ENCODE data around the gene DDX5.
"Not testable (repeated sequence)": the region's sequence is repeated elsewhere in the genome, so short reads cannot be mapped to it uniquely, and the experiment has no call there.

The DDX5 gene

GRCh38 chr17:64507413-64507782, 1.3 kb upstream of the DDX5 start:
- DNase-seq (ENCODE audit: low spot score), result peak; percentile 69

- peak; percentile 93 for DNase-seq (ENCODE audit: low spot score)
Measured at GRCh38 chr17:64506576-64507412, 705 bp upstream of the DDX5 start, which contains the start of gene CEP95. Gene CEP95 (plus strand): TSS chr17:64506977. CDS start chr17:64507098, 121 bp downstream.

- DNase-seq (ENCODE audit: low spot score), result peak; percentile 89
Measured at GRCh38 chr17:64505340-64506200, 519 bp downstream of the DDX5 start.

GRCh38 chr17:64504769-64505339, 1.2 kb downstream of the DDX5 start:
- no peak for DNase-seq (ENCODE audit: low spot score)

DNA sequence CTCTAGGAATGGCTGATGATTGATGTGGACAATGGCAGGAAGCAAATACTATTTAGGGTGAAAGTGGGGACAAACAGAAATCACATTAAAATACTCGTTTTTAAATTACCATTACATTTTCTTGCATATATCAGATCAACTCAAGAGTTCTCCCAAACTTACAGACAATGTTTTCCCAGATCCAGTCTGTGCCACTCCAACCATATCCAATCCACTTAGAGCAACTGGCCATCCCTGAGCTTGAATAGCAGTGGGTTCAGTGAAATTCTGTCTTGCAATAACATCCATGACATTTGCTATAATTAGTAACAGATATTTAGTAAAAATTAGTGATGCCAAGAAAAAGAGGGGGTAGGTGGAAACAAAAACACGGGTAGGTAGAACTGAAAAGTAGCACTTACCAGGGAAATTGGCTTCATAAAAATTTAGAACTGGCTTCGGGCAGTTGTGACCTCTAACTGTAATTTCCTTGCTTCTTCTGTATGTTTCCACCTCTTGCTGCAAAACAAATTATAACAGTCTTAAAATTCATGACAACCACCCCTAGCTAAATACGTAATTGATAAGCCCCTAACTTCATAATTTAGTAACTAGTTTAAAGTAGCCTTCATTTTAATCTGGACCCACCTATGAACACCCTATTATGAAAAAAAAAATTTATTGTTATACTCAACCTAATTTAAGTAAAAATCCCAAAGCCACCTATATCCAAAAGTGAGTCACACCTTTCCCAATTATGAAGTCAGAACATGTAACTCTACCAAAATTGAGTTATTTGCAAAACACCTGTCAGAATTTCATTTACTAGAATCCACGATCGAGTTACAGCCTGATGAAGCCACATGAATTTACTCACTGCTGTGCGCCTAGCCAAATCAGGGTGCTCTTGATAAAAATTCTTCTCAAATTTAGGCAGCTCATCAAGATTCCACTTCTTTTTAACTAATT, 2.0 kb downstream of the DDX5 start:
- no peak for DNase-seq (ENCODE audit: low spot score)

DNA sequence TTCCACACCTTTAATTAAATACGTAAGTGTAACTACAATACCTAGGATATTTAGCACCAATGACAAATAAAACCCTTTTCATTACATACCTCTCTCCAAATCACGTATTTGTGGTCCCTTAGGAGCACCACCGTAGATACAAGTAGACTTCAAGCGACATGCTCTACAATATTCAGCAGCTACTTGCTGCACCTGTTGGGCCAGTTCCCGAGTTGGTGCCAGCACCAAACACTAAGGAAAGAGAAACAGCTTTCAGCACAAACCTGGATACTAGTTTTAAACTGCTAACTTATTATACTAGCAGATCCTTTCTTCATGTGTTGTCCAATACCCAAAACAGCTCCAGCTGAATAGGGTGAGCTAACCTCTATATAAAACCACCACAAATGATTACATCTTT, 2.7 kb downstream of the DDX5 start:
- no peak for DNase-seq (ENCODE audit: low spot score)

GRCh38 chr17:64502809-64503208, 3.3 kb downstream of the DDX5 start:
- no peak for DNase-seq (ENCODE audit: low spot score)

DNA sequence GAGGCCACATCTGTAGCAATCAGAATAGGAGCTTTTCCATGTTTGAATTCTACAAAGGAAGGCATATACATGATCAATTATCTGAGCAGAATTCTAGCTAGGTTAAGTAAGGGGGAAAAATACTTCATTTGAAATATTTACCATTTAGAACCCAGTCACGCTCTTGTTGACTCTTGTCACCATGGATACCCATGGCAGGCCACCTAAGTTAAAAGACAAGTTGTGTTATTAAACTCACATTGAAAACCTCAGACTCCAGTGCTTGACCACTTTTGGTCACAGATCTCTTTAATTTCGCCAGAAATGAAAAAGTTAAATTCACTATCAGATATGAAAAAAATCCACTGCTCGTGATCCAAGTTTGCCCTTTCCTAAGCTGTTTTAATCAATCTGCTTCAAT, 4.1 kb downstream of the DDX5 start:
- DNase-seq (ENCODE audit: low spot score), result no peak

GRCh38 chr17:64500862-64501765, 5.0 kb downstream of the DDX5 start:
- no peak for DNase-seq (ENCODE audit: low spot score)

DNA sequence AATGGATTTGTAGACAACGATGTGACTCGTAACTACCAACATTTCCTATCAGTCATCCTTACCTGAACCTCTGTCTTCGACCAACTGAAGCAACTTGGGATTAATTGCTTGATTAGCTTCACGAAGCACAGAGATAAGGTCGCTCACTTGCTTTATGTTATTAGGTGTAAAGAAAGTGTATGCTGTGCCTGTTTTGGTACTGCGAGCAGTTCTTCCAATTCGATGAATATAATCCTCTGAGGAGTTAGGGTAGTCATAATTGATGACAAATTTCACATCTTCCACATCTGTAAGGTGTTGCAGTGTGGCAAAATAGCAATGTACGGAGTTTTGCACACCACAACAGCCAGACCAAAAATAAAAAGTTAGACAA, 5.6 kb downstream of the DDX5 start:
- no peak for DNase-seq (ENCODE audit: low spot score)

GRCh38 chr17:64499805-64500486, 6.1 kb downstream of the DDX5 start:
- no peak for DNase-seq (ENCODE audit: low spot score)

DNA sequence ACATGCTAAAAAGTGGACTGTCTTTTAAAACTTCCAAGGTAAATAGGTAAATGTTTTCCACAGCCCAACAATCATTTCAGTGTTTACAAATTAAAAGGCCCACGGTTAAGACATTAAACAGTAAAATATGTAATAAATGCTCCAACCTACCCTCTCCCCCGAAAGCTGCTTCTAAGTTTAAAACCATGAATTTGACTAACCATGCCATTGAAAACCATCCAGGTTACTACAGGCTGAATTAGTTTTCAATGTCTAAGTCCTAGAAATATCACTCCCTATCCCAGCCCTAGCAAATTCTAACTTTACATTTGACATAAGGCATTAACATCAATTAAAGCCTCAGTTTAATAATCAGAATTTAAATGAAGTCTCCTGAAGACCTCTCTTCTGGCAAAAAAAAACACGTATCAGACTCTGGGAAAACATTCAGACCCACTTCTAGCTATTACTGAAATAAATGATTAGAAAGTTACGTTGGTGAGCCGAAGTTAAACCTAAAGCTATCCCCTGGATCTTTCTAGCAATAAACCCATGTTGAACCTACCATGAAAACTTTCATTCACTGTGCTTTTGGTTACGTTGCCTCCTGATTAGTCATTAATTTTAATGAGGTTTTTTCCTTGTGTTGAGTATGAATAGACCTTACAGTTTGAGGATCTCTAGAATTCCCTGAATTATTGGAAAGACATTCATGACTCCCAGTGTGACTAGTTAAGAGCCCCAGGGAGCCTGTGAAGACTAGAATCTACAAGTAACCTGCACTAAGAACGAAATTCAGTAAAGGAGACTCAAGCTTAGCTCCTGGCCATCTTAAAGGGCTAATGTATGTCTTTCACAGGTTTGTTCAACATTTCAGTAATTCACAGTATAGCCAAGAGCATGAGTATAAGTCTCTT, 7.5 kb downstream of the DDX5 start:
- no peak for DNase-seq (ENCODE audit: low spot score)

GRCh38 chr17:64497565-64498035, 8.5 kb downstream of the DDX5 start:
- DNase-seq (ENCODE audit: low spot score), result no peak

DNA sequence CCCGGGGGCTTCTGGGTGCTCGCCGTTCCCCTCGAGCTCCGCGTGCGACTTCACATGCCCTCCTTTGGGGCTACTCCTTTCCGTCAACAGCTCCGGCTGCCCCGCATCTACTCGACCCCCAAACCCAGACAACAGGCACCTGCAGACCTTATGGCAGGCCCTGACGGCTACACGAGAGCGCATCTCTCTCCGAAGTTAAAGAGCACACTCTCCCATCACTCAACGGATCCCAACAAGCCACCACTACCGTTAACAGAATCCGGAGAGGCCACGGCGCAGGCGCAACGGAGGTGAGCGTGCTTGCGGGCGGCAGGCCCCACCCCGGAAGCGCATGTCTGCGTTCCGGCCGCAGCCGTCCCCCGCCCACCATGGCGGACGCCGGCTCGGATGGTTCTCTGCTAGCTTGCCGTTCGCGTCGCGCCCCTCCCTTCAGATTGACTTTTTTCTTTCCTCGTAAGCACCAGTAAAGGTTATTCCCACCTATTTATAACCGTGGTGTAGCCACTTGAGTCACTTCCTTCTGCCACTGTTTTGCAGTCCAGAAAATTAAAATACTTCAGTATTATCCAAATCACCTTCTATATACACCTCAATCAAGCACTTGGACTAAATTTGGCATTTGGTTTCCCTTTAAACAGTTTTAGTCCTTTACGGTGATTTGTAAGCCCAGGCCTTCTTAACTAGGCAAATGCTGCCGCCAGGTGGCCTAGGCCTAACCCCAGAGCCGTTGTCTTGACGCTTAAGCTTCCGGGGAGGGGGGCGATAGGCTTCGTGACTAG, 9.1 kb downstream of the DDX5 start, which contains the start of gene POLG2:
Gene POLG2, minus strand, starts transcription at position 269 of the 779 bp plus-strand sequence. Its CDS starts 86 bp downstream, at position 183.
- peak; percentile 92 for DNase-seq (ENCODE audit: low spot score)

GRCh38 chr17:64496348-64496785, 9.7 kb downstream of the DDX5 start:
- no peak for DNase-seq (ENCODE audit: low spot score)

- DNase-seq (ENCODE audit: low spot score), result not testable (repeated sequence)
Measured at GRCh38 chr17:64495300-64495699, 10.8 kb downstream of the DDX5 start.

DNA sequence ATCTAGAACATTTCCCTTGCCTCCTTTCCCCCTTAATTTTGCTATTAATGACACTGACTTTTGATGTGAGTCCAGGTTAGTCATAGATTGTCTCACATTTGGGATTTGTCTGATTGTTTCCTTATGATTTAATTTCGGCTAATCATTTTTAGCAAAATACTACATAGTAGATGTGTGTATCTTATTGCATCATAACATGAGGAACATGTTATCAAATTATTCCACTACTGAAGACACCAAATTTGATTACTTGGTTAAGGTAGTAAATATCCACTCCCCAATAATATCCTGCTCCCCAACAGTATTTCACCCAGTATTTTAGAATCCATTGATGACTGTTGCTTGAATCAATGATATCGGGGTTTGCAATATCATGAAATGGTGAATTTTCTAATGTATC, 12.0 kb downstream of the DDX5 start:
- DNase-seq (ENCODE audit: low spot score), result no peak

Data from hematopoietic multipotent progenitor cell treated with erythropoietin and hydrocortisone succinate and interleukin-3 and kit ligand, for 15 days (in vitro differentiated cells).